PC-9 (cell line): ENCODE measurements around the gene HLA-A. TPM values are rescaled to one million over a fixed set of nuclear protein-coding genes. Genes with fewer than 3 reads are reported as not detected.
A peak's percentile ranks its signal among the peaks of the same experiment; 100 is the strongest.

ENCODE experiments used
- BruUV-seq: library from RNA; stranded (reverse); fragments of 400-500 nt; replicated peaks from 2 replicates; lab custom pipeline; 2021; lab: Mats Ljungman, UMichigan
- CTCF ChIA-PET: fragments of 300-600 bp; sonication (Branson Sonifier 250); formaldehyde crosslinking; loops from one replicate; lab custom pipeline; 2022; ENCODE audit warnings: antibody characterized with exemption; lab: Charles Lee
- POLR2A ChIA-PET: fragments of 300-600 bp; sonication (Branson Sonifier 250); formaldehyde crosslinking; loops from one replicate; lab custom pipeline; 2022; ENCODE audit warnings: antibody characterized with exemption; ENCODE audit not compliant: unreplicated experiment; lab: Charles Lee
- DNase-seq, 2 experiments: peaks; one replicate each; pipeline versions ENCODE4 v3.0.0 to v3.0.0-alpha.2; 2015 to 2022; ENCODE audit warnings: mixed read lengths in 1 of 2
- H2AFZ ChIP-seq: fragments of 200-600 bp; sonication (generic); 2 replicates; pipeline ENCODE4 v1.8.1; 2017; ENCODE audit warnings: antibody characterized with exemption
- H3F3A ChIP-seq: fragments of 200-600 bp; sonication (generic); 2 replicates; pipeline ENCODE4 v1.8.1; 2017; ENCODE audit warnings: antibody characterized with exemption, mild to moderate bottlenecking, low read depth; ENCODE audit not compliant: insufficient read depth
- H3K27ac ChIP-seq: fragments of 200-600 bp; sonication (generic); 2 replicates; pipeline ENCODE4 v1.6.1; 2016; ENCODE audit warnings: mixed run types
- H3K27me3 ChIP-seq: fragments of 200-600 bp; sonication (generic); 2 replicates; pipeline ENCODE4 v1.6.1; 2016; ENCODE audit warnings: low read depth, mixed run types; ENCODE audit not compliant: insufficient read depth
- H3K36me3 ChIP-seq: fragments of 200-600 bp; sonication (generic); 2 replicates; pipeline ENCODE4 v1.6.1; 2016; ENCODE audit warnings: low read depth, mixed run types
- H3K4me1 ChIP-seq: fragments of 200-600 bp; sonication (generic); replicated peaks from 2 replicates; pipeline ENCODE4 v1.6.1; 2016; ENCODE audit warnings: mixed run types; ENCODE audit not compliant: insufficient read depth
- H3K4me2 ChIP-seq: fragments of 200-600 bp; sonication (generic); 2 replicates; pipeline ENCODE4 v1.6.1; 2017; ENCODE audit warnings: mixed run types
- H3K4me3 ChIP-seq: fragments of 200-600 bp; sonication (generic); 2 replicates; pipeline ENCODE4 v1.6.1; 2016; ENCODE audit warnings: mixed run types
- H3K79me2 ChIP-seq: fragments of 200-600 bp; sonication (generic); 2 replicates; pipeline ENCODE4 v1.6.1; 2017; ENCODE audit warnings: low read depth, mixed run types
- H3K9me2 ChIP-seq: fragments of 200-600 bp; sonication (generic); 2 replicates; pipeline ENCODE4 v1.8.1; 2017; ENCODE audit warnings: mild to moderate bottlenecking; ENCODE audit not compliant: insufficient read depth
- H3K9me3 ChIP-seq: fragments of 200-600 bp; sonication (generic); 2 replicates; pipeline ENCODE4 v1.8.1; 2016; ENCODE audit warnings: low read depth; ENCODE audit not compliant: insufficient read depth
- H4K20me1 ChIP-seq: fragments of 200-600 bp; sonication (generic); 2 replicates; pipeline ENCODE4 v1.8.1; 2017; ENCODE audit not compliant: insufficient read depth
- CTCF ChIP-seq: fragments of 200-600 bp; sonication (generic); conservative IDR thresholded peaks from 2 replicates; pipeline ENCODE4 v1.6.1; 2017; ENCODE audit warnings: mixed run types, antibody characterized with exemption, mild to moderate bottlenecking, moderate library complexity
- EZH2 ChIP-seq: fragments of 200-600 bp; sonication (generic); IDR thresholded peaks from 2 replicates; pipeline ENCODE4 v1.8.0; 2017; ENCODE audit warnings: antibody characterized with exemption, low read depth
- intact Hi-C: fragments of 100-400 bp; cut with micrococcal nuclease; formaldehyde crosslinking; loops from one replicate; pipeline ENCODE4 v1.10.0; 2022; ENCODE audit not compliant: unreplicated experiment
- total RNA-seq: library from RNA; stranded (reverse); gene quantifications from 2 replicates; pipeline ENCODE4 v1.2.3, GENCODE V29; 2021

HLA-A gene
- total RNA-seq, 1 experiment from 2014 or later, result 168 TPM

GRCh38 chr6:29941471-29941870 is 861 bp upstream of the HLA-A start:
- Histone ChIP-seq H3K9me3 (no peaks in the 10 kb centered on the region), H3K79me2 (no peaks in the 10 kb centered on the region), H3K4me1 (no peaks in the 10 kb centered on the region), H3K27ac (no peak overlapping the region), H3K27me3 (no peaks in the 10 kb centered on the region), H3K4me3 (peak overlapping the region; percentile 55), H2AFZ (0 out of 2 replicates have a peak overlapping the region, but pooled peaks have one; percentile 84), H3K4me2 (peak overlapping the region; percentile 83), H3K36me3 (no peaks in the 10 kb centered on the region), H3F3A (no peaks in the 10 kb centered on the region), H4K20me1 (no peaks in the 10 kb centered on the region), H3K9me2 (no peaks in the 10 kb centered on the region)
- no peak for TF ChIP-seq EZH2
- TF ChIP-seq CTCF, result no peak
- intact Hi-C loops, result no loop called here
- CTCF ChIA-PET, result interaction anchor here (0.6 kb wide), 1 partner anchor 221 kb away, joined by 4 read pairs; no protein-coding TSS in a partner anchor
- DNase-seq, result no peak
- POLR2A ChIA-PET, result interaction anchor here (0.5 kb wide), 1 partner anchor 83 kb away, joined by 4 read pairs; no protein-coding TSS in a partner anchor
- BruUV-seq, result no TSS peak

- Histone ChIP-seq H3K9me2 (no peaks in the 10 kb centered on the region), H3F3A (no peaks in the 10 kb centered on the region), H3K4me1 (no peaks in the 10 kb centered on the region), H4K20me1 (no peaks in the 10 kb centered on the region), H3K27ac (no peak overlapping the region), H3K9me3 (no peaks in the 10 kb centered on the region), H2AFZ (peak overlapping the region; percentile 84), H3K4me3 (peak overlapping the region; percentile 55), H3K4me2 (peak overlapping the region; percentile 83), H3K27me3 (no peaks in the 10 kb centered on the region), H3K79me2 (no peaks in the 10 kb centered on the region), H3K36me3 (no peaks in the 10 kb centered on the region)
- DNase-seq, result no peak
- CTCF ChIA-PET, result no interaction called here
- TF ChIP-seq EZH2, result no peak
- no peak for TF ChIP-seq CTCF
- TSS peak; percentile 95 for BruUV-seq
- POLR2A ChIA-PET, result interaction anchor here (0.5 kb wide), 1 partner anchor 83 kb away, joined by 4 read pairs; no protein-coding TSS in a partner anchor
- intact Hi-C loops, result loop anchor here (1.0 kb wide), 2 partner anchors 22 to 54 kb away; no protein-coding TSS in a partner anchor
Measured at GRCh38 chr6:29941916-29942274, 437 bp upstream of the HLA-A start.

GRCh38 chr6:29943053-29943966 is 978 bp downstream of the HLA-A start:
- peak overlapping the region; percentile 83; the same call in 1 of the 2 replicates for H3K4me2 ChIP-seq
- POLR2A ChIA-PET, result no interaction called here
- no peak for DNase-seq
- no peaks in the 10 kb centered on the region for H3K27me3 ChIP-seq
- BruUV-seq, result no TSS peak
- CTCF ChIA-PET, result no interaction called here
- no peaks in the 10 kb centered on the region for H4K20me1 ChIP-seq
- H3K36me3 ChIP-seq, result no peaks in the 10 kb centered on the region
- H2AFZ ChIP-seq, result no peak overlapping the region
- no peaks in the 10 kb centered on the region for H3K79me2 ChIP-seq
- intact Hi-C loops, result no loop called here
- H3K9me2 ChIP-seq, result no peaks in the 10 kb centered on the region
- H3K4me3 ChIP-seq, result peak overlapping the region; percentile 55; the same call in 1 of the 2 replicates
- TF ChIP-seq EZH2 (no peak), CTCF (no peak)
- H3K4me1 ChIP-seq, result no peaks in the 10 kb centered on the region
- H3K27ac ChIP-seq, result no peak overlapping the region
- no peaks in the 10 kb centered on the region for H3K9me3 ChIP-seq
- H3F3A ChIP-seq, result no peaks in the 10 kb centered on the region
